Coronary artery (tissue), 2 donors: ENCODE results near the gene GLRB.
"Not testable (repeated sequence)": the region's sequence is repeated elsewhere in the genome, so short reads cannot be mapped to it uniquely, and the experiment has no call there.

Experiments
- DNase-seq: peaks from one replicate; pipeline ENCODE4 v3.0.0-alpha.2; 2017; ENCODE audit warnings: low spot score
- H3K27ac ChIP-seq, 2 donors: fragments of 200-600 bp; sonication (generic); one replicate each; pipeline ENCODE4 v1.5.1; 2016 to 2019
- H3K4me3 ChIP-seq: fragments of 200-600 bp; sonication (generic); 2 replicates; pipeline ENCODE4 v1.5.1; 2016; ENCODE audit warnings: mild to moderate bottlenecking, moderate library complexity
- TF ChIP-seq, protein P1 (sequence below): fragments of 200-600 bp; sonication (generic); IDR thresholded peaks from one replicate; pipeline ENCODE4 v1.5.1; 2019; ENCODE audit warnings: antibody characterized with exemption

The GLRB gene

DNA sequence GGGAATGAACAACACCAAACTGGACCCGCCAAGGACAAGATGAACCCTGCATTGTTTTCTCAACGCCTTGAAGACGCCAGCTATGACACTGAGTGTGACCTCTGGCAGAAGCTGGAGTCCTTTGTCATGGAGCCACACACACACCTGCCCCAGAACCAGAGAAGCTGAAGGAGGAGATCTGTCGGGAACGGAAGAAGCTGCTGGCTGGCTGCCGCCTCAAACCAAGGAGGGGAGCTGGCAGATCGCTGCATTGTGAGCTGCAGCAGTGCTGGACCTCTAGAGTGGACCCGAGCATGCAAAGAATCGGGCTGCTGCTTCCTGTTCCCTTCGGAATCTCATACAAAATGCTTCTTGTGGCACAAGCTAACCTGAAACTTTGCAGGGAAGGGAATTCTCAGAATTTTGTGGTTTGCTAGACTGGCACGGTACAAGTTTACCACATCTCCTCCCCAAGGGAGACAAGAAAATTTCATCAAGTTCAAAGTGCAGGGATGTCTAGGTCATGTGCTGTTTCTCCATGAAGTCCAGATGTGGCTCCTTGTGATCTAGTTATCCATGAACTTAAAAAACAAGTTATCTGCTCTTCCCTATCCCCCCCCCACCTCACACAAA is 23.4 kb upstream of the GLRB start:
- TF ChIP-seq, protein P1, sequence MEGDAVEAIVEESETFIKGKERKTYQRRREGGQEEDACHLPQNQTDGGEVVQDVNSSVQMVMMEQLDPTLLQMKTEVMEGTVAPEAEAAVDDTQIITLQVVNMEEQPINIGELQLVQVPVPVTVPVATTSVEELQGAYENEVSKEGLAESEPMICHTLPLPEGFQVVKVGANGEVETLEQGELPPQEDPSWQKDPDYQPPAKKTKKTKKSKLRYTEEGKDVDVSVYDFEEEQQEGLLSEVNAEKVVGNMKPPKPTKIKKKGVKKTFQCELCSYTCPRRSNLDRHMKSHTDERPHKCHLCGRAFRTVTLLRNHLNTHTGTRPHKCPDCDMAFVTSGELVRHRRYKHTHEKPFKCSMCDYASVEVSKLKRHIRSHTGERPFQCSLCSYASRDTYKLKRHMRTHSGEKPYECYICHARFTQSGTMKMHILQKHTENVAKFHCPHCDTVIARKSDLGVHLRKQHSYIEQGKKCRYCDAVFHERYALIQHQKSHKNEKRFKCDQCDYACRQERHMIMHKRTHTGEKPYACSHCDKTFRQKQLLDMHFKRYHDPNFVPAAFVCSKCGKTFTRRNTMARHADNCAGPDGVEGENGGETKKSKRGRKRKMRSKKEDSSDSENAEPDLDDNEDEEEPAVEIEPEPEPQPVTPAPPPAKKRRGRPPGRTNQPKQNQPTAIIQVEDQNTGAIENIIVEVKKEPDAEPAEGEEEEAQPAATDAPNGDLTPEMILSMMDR: no peak
- no peak overlapping the region for H3K27ac ChIP-seq
- no peak for DNase-seq
- no peak overlapping the region for H3K4me3 ChIP-seq

DNA sequence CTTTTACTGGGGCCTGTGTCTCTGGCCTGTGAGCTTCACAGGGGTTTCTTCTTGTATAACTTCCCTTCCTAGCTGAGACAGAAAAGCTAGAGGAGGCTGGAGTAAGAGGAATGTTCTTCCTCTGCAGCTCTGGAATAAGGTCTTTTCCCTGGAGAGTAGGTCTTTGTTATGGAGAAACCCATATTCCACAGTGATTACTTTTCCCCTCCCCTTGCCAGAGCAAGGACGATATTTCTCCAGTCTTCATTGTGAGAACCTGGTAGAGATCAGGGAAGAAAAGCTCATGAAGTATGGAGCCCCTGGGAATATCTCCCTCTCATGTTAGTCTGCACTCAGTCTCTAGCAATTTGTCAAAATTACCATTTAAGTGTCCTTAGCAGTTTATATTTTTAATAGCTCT is 18.7 kb upstream of the GLRB start:
- no peak overlapping the region for H3K4me3 ChIP-seq
- TF ChIP-seq, protein P1: no peak
- DNase-seq: no peak
- no peak overlapping the region for H3K27ac ChIP-seq

DNA sequence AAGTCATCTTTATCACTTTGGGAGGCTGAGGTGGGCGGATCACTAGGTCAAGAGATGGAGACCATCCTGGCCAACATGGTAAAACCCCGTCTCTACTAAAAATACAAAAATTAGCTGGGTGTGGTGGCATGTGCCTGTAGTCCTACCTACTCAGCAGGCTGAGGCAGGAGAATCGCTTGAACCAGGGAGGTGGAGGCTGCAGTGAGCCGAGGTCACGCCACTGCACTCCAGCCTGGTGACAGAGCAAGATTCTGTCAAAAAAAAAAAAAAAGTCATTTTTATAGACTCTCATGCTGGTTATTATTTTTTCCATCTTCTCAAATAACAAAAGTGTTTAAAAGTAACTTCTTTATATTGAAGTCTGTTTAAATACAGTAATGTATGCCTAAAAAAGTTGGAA is 17.1 kb upstream of the GLRB start:
- DNase-seq, H3K4me3 ChIP-seq, H3K27ac ChIP-seq: not testable (repeated sequence)

DNA sequence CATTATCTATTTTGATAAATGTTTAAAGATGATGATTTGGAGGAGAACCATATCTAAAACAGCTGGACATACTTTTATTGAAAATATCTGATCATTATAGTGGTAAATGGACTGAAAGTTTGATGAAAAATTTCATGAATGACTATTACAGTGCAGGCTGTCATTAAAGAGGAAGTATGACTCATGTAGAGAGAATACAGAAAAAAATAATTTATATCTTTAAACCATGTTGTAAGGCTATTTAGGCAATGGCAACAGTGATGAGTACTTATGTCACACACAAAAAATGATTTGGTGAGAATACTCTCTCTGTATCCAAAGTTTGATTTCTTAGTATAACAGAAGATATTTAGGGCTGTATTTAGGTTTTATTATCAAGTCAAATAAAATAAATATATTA is 3.9 kb upstream of the GLRB start:
- H3K27ac ChIP-seq: no peak overlapping the region
- TF ChIP-seq, protein P1: no peak
- H3K4me3 ChIP-seq: no peak overlapping the region
- no peak for DNase-seq

DNA sequence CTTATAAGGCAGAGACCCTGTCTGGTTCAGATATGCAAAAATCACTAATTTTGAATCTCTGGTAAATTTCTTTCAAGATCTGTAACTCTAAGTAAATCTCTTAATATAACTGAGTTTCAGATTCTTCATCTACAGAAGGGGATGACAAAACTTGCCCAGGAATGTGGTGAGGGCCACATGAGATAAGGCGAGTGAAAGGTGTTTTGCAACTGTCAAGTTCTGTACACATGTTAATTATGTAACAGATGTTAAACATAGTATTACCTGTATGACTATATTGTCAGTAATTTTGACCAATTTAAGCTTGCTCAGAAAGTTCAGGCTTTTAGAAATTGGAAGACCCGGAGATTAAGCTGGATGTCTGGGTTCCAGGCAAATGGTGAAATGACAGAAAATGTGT is 549 bp upstream of the GLRB start:
- Histone ChIP-seq H3K27ac (peak overlapping the region; percentile 15 to 65), H3K4me3 (peak overlapping the region; percentile 85)
- DNase-seq: no peak
- TF ChIP-seq, protein P1: no peak

DNA sequence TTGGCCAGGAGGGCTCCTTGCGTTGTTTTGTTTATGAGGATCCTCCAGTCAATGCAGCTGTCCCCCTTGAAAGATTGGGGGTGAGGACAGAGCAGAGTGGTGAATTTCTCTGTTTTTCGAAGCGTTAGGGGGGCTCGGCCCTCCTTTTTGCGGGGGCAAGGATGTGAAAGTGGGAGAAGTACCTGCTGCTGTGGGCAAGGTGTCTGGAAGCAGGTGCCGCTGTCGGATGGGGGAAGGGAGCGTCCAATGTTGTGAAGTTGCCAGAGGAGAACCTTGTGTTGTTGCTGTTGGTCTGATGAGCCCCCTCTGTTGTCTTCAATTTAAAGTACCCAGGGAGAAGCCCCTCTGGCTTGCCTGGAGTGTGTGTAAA is 613 bp downstream of the GLRB start:
- peak overlapping the region; percentile 65 to 74 for H3K27ac ChIP-seq
- DNase-seq: no peak

DNA sequence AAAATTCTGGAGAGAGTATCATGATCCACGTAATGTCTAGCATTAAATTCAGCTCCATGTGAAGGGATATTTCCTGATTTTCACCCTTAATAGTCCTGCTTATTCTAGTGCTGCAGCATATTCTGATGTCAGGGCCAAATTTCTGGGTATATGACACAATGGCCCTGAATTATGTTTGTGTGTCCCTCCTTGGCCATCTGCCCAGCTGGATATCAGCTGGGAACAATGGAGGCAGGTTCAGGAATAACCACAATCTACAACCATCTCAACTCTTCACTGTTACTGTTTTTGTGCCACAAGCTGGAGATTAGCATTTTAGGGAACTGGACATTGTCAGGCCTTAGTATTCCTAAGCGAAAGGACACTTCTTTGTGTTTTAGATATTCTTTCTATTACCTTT is 3.5 kb downstream of the GLRB start:
- no peak for DNase-seq
- TF ChIP-seq, protein P1: no peak
- no peak overlapping the region for H3K4me3 ChIP-seq
- H3K27ac ChIP-seq: no peak overlapping the region

More for the DNA sequence above, 613 bp downstream of the GLRB start:
- TF ChIP-seq, protein P1: no peak
- peak overlapping the region; percentile 85 for H3K4me3 ChIP-seq

DNA sequence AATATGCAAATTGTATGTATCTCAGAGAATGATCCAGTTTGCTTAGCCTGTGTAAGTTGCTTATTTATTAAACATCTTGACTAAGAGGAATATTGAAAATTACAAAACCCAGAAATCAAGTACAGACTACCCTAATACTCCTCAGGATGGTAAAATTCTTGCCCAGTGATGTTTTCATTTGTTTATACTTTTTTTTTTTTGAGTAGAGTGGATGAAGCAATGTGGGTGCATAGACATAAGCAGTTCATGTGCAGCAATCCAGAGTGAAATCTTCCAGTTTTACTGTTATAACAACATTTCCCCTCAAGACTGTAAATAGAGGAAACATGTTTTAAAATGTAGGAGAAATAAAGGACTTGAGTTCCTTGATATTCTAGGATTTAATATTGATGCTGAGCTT is 4.7 kb downstream of the GLRB start:
- H3K27ac ChIP-seq: no peak overlapping the region
- TF ChIP-seq, protein P1: no peak
- no peak for DNase-seq
- no peak overlapping the region for H3K4me3 ChIP-seq
